Vagina (tissue), 2 donors: ENCODE measurements around the gene ZDHHC17. TPM values are rescaled to one million over a fixed set of nuclear protein-coding genes. Genes with fewer than 3 reads are reported as not detected.
"Not testable (repeated sequence)": the region's sequence is repeated elsewhere in the genome, so short reads cannot be mapped to it uniquely, and the experiment has no call there.

Source experiments
- DNase-seq, 2 donors: peaks; one replicate each; pipeline ENCODE4 v3.0.0-alpha.2; 2017; ENCODE audit errors: extremely low spot score in 2 of 2
- H3K27ac ChIP-seq: fragments of 200-600 bp; sonication (generic); one replicate; pipeline ENCODE4 v1.5.1; 2019
- H3K27me3 ChIP-seq: fragments of 200-600 bp; sonication (generic); one replicate; pipeline ENCODE4 v1.5.1; 2019
- H3K36me3 ChIP-seq, 2 donors: fragments of 200-600 bp; sonication (generic); one replicate each; pipeline ENCODE4 v1.5.1; 2017 to 2019
- H3K4me1 ChIP-seq: fragments of 200-600 bp; sonication (generic); one replicate; pipeline ENCODE4 v1.5.1; 2019
- H3K4me3 ChIP-seq, 2 donors: fragments of 200-600 bp; sonication (generic); 1 replicate in 1 of 2; 2 replicates in 1 of 2; pipeline ENCODE4 v1.5.1; 2016 to 2019
- H3K9me3 ChIP-seq: fragments of 200-600 bp; sonication (generic); one replicate; pipeline ENCODE4 v1.5.1; 2019
- POLR2A ChIP-seq, 2 donors: fragments of 450-650 bp; IDR thresholded peaks; one replicate each; pipeline ENCODE4 v1.6.1; 2017; ENCODE audit warnings: antibody characterized with exemption in 2 of 2, mild to moderate bottlenecking in 2 of 2, moderate library complexity in 2 of 2
- POLR2AphosphoS5 ChIP-seq, 2 donors: sonication (generic); formaldehyde crosslinking; IDR thresholded peaks; one replicate each; pipeline ENCODE4 v1.9.0; 2017; ENCODE audit warnings: antibody characterized with exemption in 2 of 2, mild to moderate bottlenecking in 2 of 2, low read depth in 1 of 2; ENCODE audit not compliant: insufficient read depth in 1 of 2
- intact Hi-C: fragments of 100-400 bp; cut with DNase I; formaldehyde crosslinking; loops from one replicate; pipeline ENCODE4 v1.15.1; 2023
- total RNA-seq: library from RNA; depleted of rRNA; stranded (reverse); fragments of >200 nt; gene quantifications from one replicate; pipeline ENCODE4 v1.2.3, GENCODE V29; 2016
- TF ChIP-seq, protein P1 (sequence below), 3 experiments: fragments of 450-650 bp in 2 of 3; fragments of 200-600 bp in 1 of 3; sonication (generic) in 1 of 3; IDR thresholded peaks; one replicate each; pipeline ENCODE4 v1.5.1; 2017 to 2019; ENCODE audit warnings: antibody characterized with exemption in 3 of 3, mild to moderate bottlenecking in 2 of 3, moderate library complexity in 2 of 3

Gene ZDHHC17
- total RNA-seq, 1 donor from 2014 or later: 59.9 TPM

DNA sequence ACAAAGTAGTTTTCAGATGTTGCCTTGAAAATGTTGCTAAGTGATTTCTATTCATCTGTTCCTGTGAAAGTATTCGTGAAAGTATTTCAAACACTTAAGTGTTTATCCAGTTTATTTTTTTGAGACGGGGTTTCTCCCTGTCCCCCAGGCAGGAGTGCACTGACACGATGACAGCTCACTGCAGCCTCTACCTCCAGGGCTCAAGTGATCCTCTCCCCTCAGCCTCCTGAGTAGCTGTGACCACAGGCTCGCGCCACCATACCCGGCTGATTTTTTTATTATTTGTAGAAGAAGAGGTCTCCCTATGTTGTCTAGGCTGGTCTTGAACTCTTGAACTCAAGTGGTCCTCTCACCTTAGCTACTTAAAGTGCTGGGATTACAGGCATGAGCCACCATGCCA, 1.7 kb downstream of the ZDHHC17 start:
- DNase-seq: no peak
- TF ChIP-seq, protein P1, sequence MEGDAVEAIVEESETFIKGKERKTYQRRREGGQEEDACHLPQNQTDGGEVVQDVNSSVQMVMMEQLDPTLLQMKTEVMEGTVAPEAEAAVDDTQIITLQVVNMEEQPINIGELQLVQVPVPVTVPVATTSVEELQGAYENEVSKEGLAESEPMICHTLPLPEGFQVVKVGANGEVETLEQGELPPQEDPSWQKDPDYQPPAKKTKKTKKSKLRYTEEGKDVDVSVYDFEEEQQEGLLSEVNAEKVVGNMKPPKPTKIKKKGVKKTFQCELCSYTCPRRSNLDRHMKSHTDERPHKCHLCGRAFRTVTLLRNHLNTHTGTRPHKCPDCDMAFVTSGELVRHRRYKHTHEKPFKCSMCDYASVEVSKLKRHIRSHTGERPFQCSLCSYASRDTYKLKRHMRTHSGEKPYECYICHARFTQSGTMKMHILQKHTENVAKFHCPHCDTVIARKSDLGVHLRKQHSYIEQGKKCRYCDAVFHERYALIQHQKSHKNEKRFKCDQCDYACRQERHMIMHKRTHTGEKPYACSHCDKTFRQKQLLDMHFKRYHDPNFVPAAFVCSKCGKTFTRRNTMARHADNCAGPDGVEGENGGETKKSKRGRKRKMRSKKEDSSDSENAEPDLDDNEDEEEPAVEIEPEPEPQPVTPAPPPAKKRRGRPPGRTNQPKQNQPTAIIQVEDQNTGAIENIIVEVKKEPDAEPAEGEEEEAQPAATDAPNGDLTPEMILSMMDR (IDR thresholded peaks at IDR 0.05): no peak
- TF ChIP-seq POLR2AphosphoS5 (IDR thresholded peaks at IDR 0.05; ENCODE audit: insufficient read depth in 1 of 2, low read depth in 1 of 2): no peak
- TF ChIP-seq POLR2A (IDR thresholded peaks at IDR 0.05): no peak
- peak overlapping the region; percentile 63 to 96 for H3K4me3 ChIP-seq
- no peaks in the 10 kb centered on the region for H3K36me3 ChIP-seq
- H3K4me1 ChIP-seq: peaks cover 59% of the 10 kb centered on the region
- intact Hi-C loops: no loop called here
- H3K9me3 ChIP-seq: no peaks in the 10 kb centered on the region
- peak overlapping the region; percentile 98 for H3K27ac ChIP-seq
- no peaks in the 10 kb centered on the region for H3K27me3 ChIP-seq

DNA sequence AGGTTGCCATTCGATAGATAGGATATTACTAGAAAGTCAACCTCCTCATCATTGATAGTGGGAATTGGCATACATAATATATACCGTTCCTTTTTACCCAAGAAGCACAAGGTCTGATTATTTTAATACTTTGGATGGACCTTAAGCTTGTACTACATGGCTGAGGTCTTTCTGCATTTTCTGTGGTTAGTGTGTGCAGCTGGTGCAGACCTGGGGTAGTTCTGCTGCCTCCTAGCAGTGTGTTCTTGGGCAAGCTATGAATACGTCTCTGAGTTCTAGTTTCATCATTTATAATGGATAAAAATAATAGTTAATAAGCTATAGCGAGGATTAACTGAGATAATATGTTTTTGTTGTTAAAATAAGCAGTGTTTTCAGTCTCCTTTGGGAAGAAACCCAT, 2.2 kb downstream of the ZDHHC17 start:
- H3K4me1 ChIP-seq: peaks cover 59% of the 10 kb centered on the region
- no peak overlapping the region for H3K27ac ChIP-seq
- TF ChIP-seq POLR2A (IDR thresholded peaks at IDR 0.05): no peak
- no peak for TF ChIP-seq POLR2AphosphoS5 (IDR thresholded peaks at IDR 0.05; ENCODE audit: insufficient read depth in 1 of 2, low read depth in 1 of 2)
- H3K27me3 ChIP-seq: no peaks in the 10 kb centered on the region
- no peaks in the 10 kb centered on the region for H3K36me3 ChIP-seq
- H3K4me3 ChIP-seq: peak overlapping the region in 1 of 2 donors; percentile 96
- intact Hi-C loops: no loop called here
- H3K9me3 ChIP-seq: no peaks in the 10 kb centered on the region
- DNase-seq: no peak

DNA sequence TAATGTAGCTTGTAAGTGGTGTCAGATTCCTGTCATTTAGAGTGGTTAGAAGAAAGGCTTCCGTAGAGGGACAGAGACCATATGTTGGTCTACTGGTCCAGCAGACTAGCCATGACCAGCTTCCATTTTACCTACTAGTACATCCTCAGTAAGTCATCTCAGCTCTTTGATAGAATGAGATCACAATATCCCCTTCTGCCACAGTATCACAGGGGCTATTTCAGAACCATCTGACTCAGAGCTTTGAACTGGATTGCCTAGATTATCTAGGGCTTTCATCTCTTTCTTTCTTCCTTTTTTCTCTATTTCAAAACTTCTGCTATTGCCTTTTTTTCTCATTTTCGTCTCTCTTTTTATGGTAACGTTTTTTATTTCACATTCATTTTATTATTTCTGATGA, 4.7 kb downstream of the ZDHHC17 start:
- no peak for DNase-seq
- peaks cover 49% of the 10 kb centered on the region for H3K4me1 ChIP-seq
- H3K4me3 ChIP-seq: no peak overlapping the region
- H3K27ac ChIP-seq: no peak overlapping the region
- TF ChIP-seq POLR2A (IDR thresholded peaks at IDR 0.05): no peak
- TF ChIP-seq, protein P1 (IDR thresholded peaks at IDR 0.05): no peak
- no peak for TF ChIP-seq POLR2AphosphoS5 (IDR thresholded peaks at IDR 0.05; ENCODE audit: insufficient read depth in 1 of 2, low read depth in 1 of 2)
- H3K27me3 ChIP-seq: no peaks in the 10 kb centered on the region
- H3K36me3 ChIP-seq: no peaks in the 10 kb centered on the region
- intact Hi-C loops: no loop called here
- no peaks in the 10 kb centered on the region for H3K9me3 ChIP-seq

DNA sequence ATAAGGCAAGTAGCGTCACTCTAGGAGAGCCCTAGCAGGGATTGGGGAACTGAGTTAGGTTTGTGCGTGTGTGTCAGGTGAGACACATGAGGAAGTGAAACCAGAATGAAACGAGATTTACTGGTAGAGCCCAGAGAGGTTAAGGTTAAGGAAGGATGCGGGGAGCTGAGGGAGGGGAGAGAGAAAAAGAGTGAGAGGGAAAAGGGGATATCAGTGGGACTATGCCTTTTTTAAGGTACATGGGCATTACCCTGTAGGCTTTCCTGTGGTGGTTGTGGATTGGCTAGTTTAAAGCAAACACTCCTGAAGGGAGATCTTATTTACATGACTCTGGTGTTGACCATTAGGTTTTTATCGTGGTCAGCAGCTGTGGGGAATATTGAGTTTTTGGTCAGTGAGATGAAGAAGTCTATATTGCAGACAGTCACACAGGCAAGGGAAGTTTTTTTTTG, 13.9 kb downstream of the ZDHHC17 start:
- H3K27me3 ChIP-seq: no peaks in the 10 kb centered on the region
- H3K9me3 ChIP-seq: no peaks in the 10 kb centered on the region
- peaks cover 47% of the 10 kb centered on the region for H3K4me1 ChIP-seq
- intact Hi-C loops: no loop called here
- no peak overlapping the region for H3K4me3 ChIP-seq
- H3K27ac ChIP-seq: no peak overlapping the region
- no peak for DNase-seq
- no peaks in the 10 kb centered on the region for H3K36me3 ChIP-seq
- TF ChIP-seq POLR2A (IDR thresholded peaks at IDR 0.05) (no peak), POLR2AphosphoS5 (IDR thresholded peaks at IDR 0.05; ENCODE audit: insufficient read depth in 1 of 2, low read depth in 1 of 2) (no peak)
- TF ChIP-seq, protein P1 (IDR thresholded peaks at IDR 0.05): no peak

DNA sequence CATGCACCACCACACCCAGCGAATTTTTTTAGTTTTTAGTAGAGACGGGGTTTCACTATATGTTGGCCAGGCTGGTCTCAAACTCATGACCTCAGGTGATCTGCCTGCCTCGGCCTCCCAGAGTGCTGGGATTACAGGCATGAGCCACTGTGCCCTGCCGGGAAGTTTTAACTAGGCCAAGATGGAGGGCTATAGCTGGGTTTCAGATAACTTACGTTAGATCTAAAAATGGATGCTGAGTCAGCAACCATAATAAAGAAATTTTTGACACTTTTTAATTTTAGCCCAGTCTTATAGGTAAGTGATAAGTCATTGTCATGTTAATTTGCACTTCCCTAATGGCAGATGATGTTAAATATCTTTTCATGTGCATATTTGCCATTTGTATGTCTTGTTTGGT, 14.4 kb downstream of the ZDHHC17 start:
- peaks cover 52% of the 10 kb centered on the region for H3K4me1 ChIP-seq
- no peaks in the 10 kb centered on the region for H3K36me3 ChIP-seq
- intact Hi-C loops: no loop called here
- H3K4me3 ChIP-seq: no peak overlapping the region
- no peaks in the 10 kb centered on the region for H3K27me3 ChIP-seq
- no peak for TF ChIP-seq POLR2AphosphoS5 (IDR thresholded peaks at IDR 0.05; ENCODE audit: insufficient read depth in 1 of 2, low read depth in 1 of 2)
- TF ChIP-seq POLR2A (IDR thresholded peaks at IDR 0.05): no peak
- TF ChIP-seq, protein P1 (IDR thresholded peaks at IDR 0.05): no peak
- H3K9me3 ChIP-seq: no peaks in the 10 kb centered on the region
- H3K27ac ChIP-seq: no peak overlapping the region
- DNase-seq: no peak

DNA sequence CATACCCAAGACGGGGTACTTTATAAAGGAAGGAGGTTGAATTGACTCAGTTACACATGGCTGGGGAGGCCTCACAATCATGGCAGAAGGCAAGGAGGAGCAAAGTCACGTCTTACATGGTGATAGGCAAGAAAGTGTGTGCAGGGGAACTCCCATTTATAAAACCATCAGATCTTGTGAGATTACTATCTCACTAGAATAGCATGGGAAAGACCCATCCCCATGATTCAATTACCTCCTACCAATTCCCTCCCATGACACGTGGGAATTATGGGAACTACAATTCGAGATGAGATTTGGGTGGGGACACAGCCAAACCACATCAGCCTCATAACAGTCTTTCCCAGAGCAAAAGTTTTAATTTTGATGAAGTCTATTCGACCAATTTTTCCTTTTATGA, 15.4 kb downstream of the ZDHHC17 start:
- H3K4me3 ChIP-seq, H3K27ac ChIP-seq, H3K36me3 ChIP-seq, H3K9me3 ChIP-seq, intact Hi-C loops, H3K27me3 ChIP-seq, DNase-seq: not testable (repeated sequence)
- H3K4me1 ChIP-seq: peaks cover 60% of the 10 kb centered on the region
